Psoas muscle (tissue), 8 donors: ENCODE results near the gene TMEM44. TPM values are rescaled to one million over a fixed set of nuclear protein-coding genes. Genes with fewer than 3 reads are reported as not detected.
A peak's percentile ranks its signal among the peaks of the same experiment; 100 is the strongest.

Experiments used
- ATAC-seq, 4 donors: fragments of 200-7000 bp; cut with Tn5 transposase; one replicate each; pipeline ENCODE4 v1.9.1; 2020; ENCODE audit warnings: moderate library complexity in 3 of 4, mild to moderate bottlenecking in 2 of 4
- DNase-seq, 2 donors: peaks; one replicate each; pipeline ENCODE4 v3.0.0-alpha.2; 2020
- H3K27ac ChIP-seq: fragments of 200-600 bp; one replicate; pipeline ENCODE4 v1.8.0; 2022
- H3K27me3 ChIP-seq, 3 donors: fragments of 200-600 bp in 1 of 3; one replicate each; pipeline versions ENCODE4 v1.6.1 to v1.8.0; 2013 to 2022; ENCODE audit warnings: low read length in 2 of 3, mild to moderate bottlenecking in 2 of 3, moderate library complexity in 1 of 3; ENCODE audit not compliant: insufficient read depth in 3 of 3
- H3K36me3 ChIP-seq, 2 donors: fragments of 200-600 bp in 1 of 2; one replicate each; pipeline versions ENCODE4 v1.6.1 to v1.8.0; 2013 to 2022; ENCODE audit warnings: low read depth in 1 of 2, mild to moderate bottlenecking in 1 of 2, moderate library complexity in 1 of 2; ENCODE audit not compliant: insufficient read depth in 1 of 2
- H3K4me1 ChIP-seq: fragments of 200-600 bp; one replicate; pipeline ENCODE4 v1.8.0; 2022
- H3K4me3 ChIP-seq: fragments of 200-600 bp; one replicate; pipeline ENCODE4 v1.8.0; 2022; ENCODE audit warnings: mild to moderate bottlenecking
- H3K9me3 ChIP-seq: fragments of 200-600 bp; one replicate; pipeline ENCODE4 v1.8.0; 2022
- CTCF ChIP-seq: fragments of 200-600 bp; IDR thresholded peaks from one replicate; pipeline ENCODE4 v1.8.0; 2022; ENCODE audit warnings: antibody characterized with exemption
- WGBS, 3 donors: extraction: QIAGEN DNeasy Blood & Tissue Kit; methylation state at CpG; one replicate each; pipeline versions ENCODE4 v1.1.6 to v1.1.7; 2013; 5-methylcytosine and 5-hydroxymethylcytosine counted together
- intact Hi-C, 2 donors: fragments of 100-400 bp; cut with DNase I; formaldehyde crosslinking; loops; one replicate each; pipeline versions ENCODE4 v1.11.0 to v1.14.2; 2022
- polyA plus RNA-seq, 3 donors: library from polyadenylated mRNA; stranded (reverse); fragments of 200-250 nt; gene quantifications; one replicate each; pipeline ENCODE4 v1.2.3, GENCODE V29; 2013
- total RNA-seq, 4 donors: library from RNA; stranded (reverse); fragmentation: NEBNext Ultra II Directional in 2 of 4; extraction: Animal tissue kit (Norgen Biotek cat#: 25700) in 2 of 4; gene quantifications; one replicate each; pipeline versions ENCODE4 v1.2.1 to v1.2.4, GENCODE V29; 2021 to 2023
- donor health status: healthy with polysubstance abuse.
- donor health status: DM: no; HTN: no; CAD: no; lungs with moderate emphysema.
- donor health status: Bipolar disorder and iron deficiency.
- donor health status: healthy.
- donor health status: DM: yes; HTN: yes; CAD: no.
- donor health status: DM: no; HTN: no; CAD: no.
- donor health status: DM: no; HTN: no; CAD: no.
- donor health status: DM: yes; HTN: yes; CAD: no.

Gene TMEM44
- total and polyA plus RNA-seq, 7 donors = 2.0 to 4.4 (median 3.1) TPM

- no peak for TF ChIP-seq CTCF
- H3K27me3 ChIP-seq = no peaks in the 10 kb centered on the region
- H3K4me1 ChIP-seq = no peaks in the 10 kb centered on the region
- no peaks in the 10 kb centered on the region for H3K9me3 ChIP-seq
- ATAC-seq = no peak
- peaks cover 0 to 5% of the 10 kb centered on the region in 2 donors for H3K36me3 ChIP-seq
- no peak for DNase-seq
- intact Hi-C loops = no loop called here
- H3K4me3 ChIP-seq = no peak overlapping the region
- no peak overlapping the region for H3K27ac ChIP-seq
- 88 to 92% (median 91%) methylated on average over 26 of the region's 26 CpGs for WGBS, 3 donors
These were observed 10.4 kb downstream of the TMEM44 start for GRCh38 chr3:194622621-194623340.

- H3K4me3 ChIP-seq = no peak overlapping the region
- H3K27me3 ChIP-seq = no peaks in the 10 kb centered on the region
- no peak overlapping the region for H3K27ac ChIP-seq
- WGBS, 3 donors = 82 to 84% (median 83%) methylated on average over 14 of the region's 14 CpGs
- peaks cover 0 to 5% of the 10 kb centered on the region in 2 donors for H3K36me3 ChIP-seq
- H3K4me1 ChIP-seq = no peaks in the 10 kb centered on the region
- no peaks in the 10 kb centered on the region for H3K9me3 ChIP-seq
- intact Hi-C loops = no loop called here
- ATAC-seq (no peak), DNase-seq (no peak)
- TF ChIP-seq CTCF = no peak
These were observed 11.3 kb downstream of the TMEM44 start for GRCh38 chr3:194621947-194622346.

GRCh38 chr3:194620196-194620595, 13.0 kb downstream of the TMEM44 start:
- Histone ChIP-seq H3K4me1 (no peaks in the 10 kb centered on the region), H3K4me3 (no peak overlapping the region), H3K27ac (no peak overlapping the region), H3K9me3 (no peaks in the 10 kb centered on the region), H3K27me3 (no peaks in the 10 kb centered on the region), H3K36me3 (no peaks in the 10 kb centered on the region)
- intact Hi-C loops = no loop called here
- ATAC-seq (no peak), DNase-seq (peak in 1 of 2 donors; percentile 2)
- 87 to 93% (median 89%) methylated on average over 7 of the region's 7 CpGs for WGBS, 3 donors
- TF ChIP-seq CTCF = no peak

GRCh38 chr3:194619741-194620140, 13.5 kb downstream of the TMEM44 start:
- DNase-seq (peak in 1 of 2 donors; percentile 23), ATAC-seq (no peak)
- Histone ChIP-seq H3K27ac (no peak overlapping the region), H3K4me1 (no peaks in the 10 kb centered on the region), H3K27me3 (no peaks in the 10 kb centered on the region), H3K36me3 (no peaks in the 10 kb centered on the region), H3K4me3 (no peak overlapping the region), H3K9me3 (no peaks in the 10 kb centered on the region)
- TF ChIP-seq CTCF = no peak
- 87 to 92% (median 89%) methylated on average over 9 of the region's 9 CpGs for WGBS, 3 donors
- intact Hi-C loops = no loop called here
